H9 (cell line): ENCODE measurements around the gene KLHDC8A. TPM values are rescaled to one million over a fixed set of nuclear protein-coding genes. Genes with fewer than 3 reads are reported as not detected.

ENCODE experiments used
- DNase-seq: peaks from one replicate; pipeline ENCODE4 v3.0.0-alpha.2; 2017
- H2AFZ ChIP-seq: one replicate; pipeline ENCODE4 v1.6.1; 2013; ENCODE audit warnings: mild to moderate bottlenecking, low read length, control low read depth, moderate library complexity
- H2AK5ac ChIP-seq: 2 replicates; pipeline ENCODE4 v1.6.1; 2013; ENCODE audit warnings: low read length, control low read depth, mixed read lengths; ENCODE audit not compliant: insufficient read length
- H2BK120ac ChIP-seq: one replicate; pipeline ENCODE4 v1.6.1; 2013; ENCODE audit warnings: low read depth, mild to moderate bottlenecking, low read length, control low read depth, inconsistent platforms; ENCODE audit not compliant: poor library complexity, severe bottlenecking
- H2BK12ac ChIP-seq: 2 replicates; pipeline ENCODE4 v1.6.1; 2013; ENCODE audit warnings: low read length, control low read depth, mixed read lengths, low read depth; ENCODE audit not compliant: insufficient read length
- H2BK15ac ChIP-seq: 2 replicates; pipeline ENCODE4 v1.6.1; 2013; ENCODE audit warnings: low read depth, low read length, control low read depth
- H2BK20ac ChIP-seq: one replicate; pipeline ENCODE4 v1.6.1; 2013; ENCODE audit warnings: low read depth, mild to moderate bottlenecking, low read length, control low read depth, inconsistent platforms; ENCODE audit not compliant: poor library complexity, severe bottlenecking
- H2BK5ac ChIP-seq: 2 replicates; pipeline ENCODE4 v1.6.1; 2013; ENCODE audit warnings: low read length, control low read depth, mixed read lengths; ENCODE audit not compliant: insufficient read length
- H3K14ac ChIP-seq: 2 replicates; pipeline ENCODE4 v1.6.1; 2013; ENCODE audit warnings: low read length, control low read depth; ENCODE audit not compliant: insufficient read depth
- H3K18ac ChIP-seq: 2 replicates; pipeline ENCODE4 v1.6.1; 2013; ENCODE audit warnings: low read depth, mild to moderate bottlenecking, mixed read lengths, low read length, control low read depth; ENCODE audit not compliant: insufficient read length
- H3K23ac ChIP-seq: 2 replicates; pipeline ENCODE4 v1.6.1; 2013; ENCODE audit warnings: low read length, control low read depth, mixed read lengths, low read depth; ENCODE audit not compliant: insufficient read length
- H3K23me2 ChIP-seq: 2 replicates; pipeline ENCODE4 v1.6.1; 2013; ENCODE audit warnings: low read depth, mild to moderate bottlenecking, mixed read lengths, low read length, control low read depth; ENCODE audit not compliant: insufficient read length, poor library complexity, severe bottlenecking
- H3K27ac ChIP-seq: 2 replicates; pipeline ENCODE4 v1.5.1; 2013; ENCODE audit warnings: low read length, control low read depth, mixed read lengths, low read depth; ENCODE audit not compliant: insufficient read length
- H3K27me3 ChIP-seq: 2 replicates; pipeline ENCODE4 v1.6.1; 2013; ENCODE audit warnings: low read length, control low read depth, inconsistent platforms; ENCODE audit not compliant: insufficient read depth
- H3K4ac ChIP-seq: 2 replicates; pipeline ENCODE4 v1.6.1; 2013; ENCODE audit warnings: low read depth, mild to moderate bottlenecking, control low read depth, inconsistent platforms, low read length, moderate library complexity
- H3K4me1 ChIP-seq: 2 replicates; pipeline ENCODE4 v1.6.1; 2013; ENCODE audit warnings: low read length, control low read depth, inconsistent platforms; ENCODE audit not compliant: insufficient read depth
- H3K4me2 ChIP-seq: 2 replicates; pipeline ENCODE4 v1.6.1; 2013; ENCODE audit warnings: low read length, control low read depth, mixed read lengths; ENCODE audit not compliant: insufficient read length, insufficient read depth
- H3K56ac ChIP-seq: 2 replicates; pipeline ENCODE4 v1.6.1; 2013; ENCODE audit warnings: low read depth, mild to moderate bottlenecking, mixed read lengths, low read length, control low read depth; ENCODE audit not compliant: insufficient read length
- H3K79me1 ChIP-seq: 2 replicates; pipeline ENCODE4 v1.6.1; 2013; ENCODE audit warnings: low read depth, mild to moderate bottlenecking, moderate library complexity, low read length, control low read depth, inconsistent platforms; ENCODE audit not compliant: insufficient read depth, poor library complexity, severe bottlenecking
- H3K79me2 ChIP-seq: 2 replicates; pipeline ENCODE4 v1.6.1; 2013; ENCODE audit warnings: low read length, control low read depth, inconsistent platforms; ENCODE audit not compliant: insufficient read depth
- H3K9ac ChIP-seq: 2 replicates; pipeline ENCODE4 v1.6.1; 2013; ENCODE audit warnings: low read length, control low read depth, mixed read lengths; ENCODE audit not compliant: insufficient read length; ENCODE audit errors: extremely low read depth
- H3K9me3 ChIP-seq: one replicate; pipeline ENCODE4 v1.6.1; 2013; ENCODE audit warnings: low read depth, low read length, inconsistent platforms; ENCODE audit not compliant: control insufficient read depth
- H3T11ph ChIP-seq: one replicate; pipeline ENCODE4 v1.6.1; 2013; ENCODE audit warnings: mild to moderate bottlenecking, low read length, control low read depth, inconsistent platforms
- H4K20me1 ChIP-seq: one replicate; pipeline ENCODE4 v1.6.1; 2013; ENCODE audit not compliant: control insufficient read depth, insufficient read length, insufficient read depth
- H4K5ac ChIP-seq: 2 replicates; pipeline ENCODE4 v1.6.1; 2013; ENCODE audit warnings: low read depth, mild to moderate bottlenecking, mixed read lengths, low read length, control low read depth; ENCODE audit not compliant: insufficient read length
- H4K8ac ChIP-seq: replicated peaks from 2 replicates; pipeline ENCODE4 v1.6.1; 2013; ENCODE audit warnings: low read length, control low read depth, mixed read lengths, low read depth; ENCODE audit not compliant: insufficient read length
- H4K91ac ChIP-seq: 2 replicates; pipeline ENCODE4 v1.6.1; 2013; ENCODE audit warnings: low read depth, mild to moderate bottlenecking, moderate library complexity, mixed read lengths, low read length, control low read depth; ENCODE audit not compliant: insufficient read length
- H3K27ac Mint-ChIP-seq, 3 experiments: 2 replicates in 2 of 3; 3 replicates in 1 of 3; pipeline ENCODE4 v1.8.0; 2020 to 2021; ENCODE audit warnings: mixed read lengths in 3 of 3, mild to moderate bottlenecking in 1 of 3, moderate library complexity in 1 of 3
- H3K27me3 Mint-ChIP-seq: 2 replicates; pipeline ENCODE4 v1.8.0; 2021; ENCODE audit warnings: low read depth, mild to moderate bottlenecking, moderate library complexity, mixed read lengths
- H3K36me3 Mint-ChIP-seq, 3 experiments: 2 replicates in 2 of 3; 3 replicates in 1 of 3; pipeline ENCODE4 v1.8.0; 2020 to 2021; ENCODE audit warnings: low read depth in 3 of 3, mixed read lengths in 3 of 3; ENCODE audit not compliant: insufficient read depth in 1 of 3
- H3K4me1 Mint-ChIP-seq, 2 experiments: 2 replicates each; pipeline ENCODE4 v1.8.0; 2020; ENCODE audit warnings: mixed read lengths in 2 of 2
- H3K4me3 Mint-ChIP-seq, 2 experiments: 2 replicates in 1 of 2; 3 replicates in 1 of 2; pipeline ENCODE4 v1.8.0; 2020 to 2021; ENCODE audit warnings: mild to moderate bottlenecking in 2 of 2, mixed read lengths in 2 of 2, moderate library complexity in 1 of 2
- H3K9me3 Mint-ChIP-seq, 2 experiments: 2 replicates in 1 of 2; 3 replicates in 1 of 2; pipeline ENCODE4 v1.8.0; 2020; ENCODE audit warnings: mild to moderate bottlenecking in 2 of 2, mixed read lengths in 2 of 2, moderate library complexity in 1 of 2
- WGBS: extraction: QIAGEN DNeasy Blood & Tissue Kit; methylation state at CpG from one replicate; pipeline ENCODE4 v1.1.7; 2013; ENCODE audit warnings: missing lambda C conversion rate, low lambda C conversion rate, mixed read lengths; ENCODE audit not compliant: insufficient read length; ENCODE audit errors: extremely low coverage; 5-methylcytosine and 5-hydroxymethylcytosine counted together
- total RNA-seq: library from RNA; stranded (reverse); gene quantifications from 2 replicates; pipeline ENCODE4 v1.2.1, GENCODE V29; 2021
- TF ChIP-seq, protein P1 (sequence below): fragments of 200-600 bp; sonication (generic); conservative IDR thresholded peaks from 3 replicates; pipeline ENCODE4 v1.8.0; 2021; ENCODE audit warnings: antibody characterized with exemption, mild to moderate bottlenecking

KLHDC8A gene
- total RNA-seq, 1 experiment from 2014 or later, result 0.96 TPM

DNA sequence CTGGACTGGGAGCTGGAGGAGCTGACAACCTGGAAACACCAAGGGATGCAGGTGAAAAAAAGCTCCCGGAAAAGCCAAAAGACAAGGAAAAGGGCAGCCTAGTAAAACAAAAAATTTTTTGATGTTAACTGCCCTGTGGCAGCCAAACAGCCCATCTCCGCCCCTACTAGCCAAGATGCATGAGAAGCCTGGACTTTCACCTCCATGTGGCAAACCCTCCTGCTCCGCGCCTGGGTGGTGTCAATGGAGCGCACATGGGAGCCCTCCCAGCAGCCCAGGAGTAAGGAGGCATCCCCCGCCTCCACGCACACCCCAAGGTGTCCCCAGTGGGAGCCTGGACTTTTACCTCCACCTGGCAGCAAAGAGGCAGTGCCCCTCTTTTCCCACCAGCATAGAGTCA is 34.7 kb upstream of the KLHDC8A start:
- no peaks in the 10 kb centered on the region for H3K9me3 ChIP-seq
- no peak overlapping the region for H3T11ph ChIP-seq
- no peak overlapping the region for H3K4ac ChIP-seq
- H3K27ac Mint-ChIP-seq, result no peak overlapping the region
- TF ChIP-seq, protein P1, sequence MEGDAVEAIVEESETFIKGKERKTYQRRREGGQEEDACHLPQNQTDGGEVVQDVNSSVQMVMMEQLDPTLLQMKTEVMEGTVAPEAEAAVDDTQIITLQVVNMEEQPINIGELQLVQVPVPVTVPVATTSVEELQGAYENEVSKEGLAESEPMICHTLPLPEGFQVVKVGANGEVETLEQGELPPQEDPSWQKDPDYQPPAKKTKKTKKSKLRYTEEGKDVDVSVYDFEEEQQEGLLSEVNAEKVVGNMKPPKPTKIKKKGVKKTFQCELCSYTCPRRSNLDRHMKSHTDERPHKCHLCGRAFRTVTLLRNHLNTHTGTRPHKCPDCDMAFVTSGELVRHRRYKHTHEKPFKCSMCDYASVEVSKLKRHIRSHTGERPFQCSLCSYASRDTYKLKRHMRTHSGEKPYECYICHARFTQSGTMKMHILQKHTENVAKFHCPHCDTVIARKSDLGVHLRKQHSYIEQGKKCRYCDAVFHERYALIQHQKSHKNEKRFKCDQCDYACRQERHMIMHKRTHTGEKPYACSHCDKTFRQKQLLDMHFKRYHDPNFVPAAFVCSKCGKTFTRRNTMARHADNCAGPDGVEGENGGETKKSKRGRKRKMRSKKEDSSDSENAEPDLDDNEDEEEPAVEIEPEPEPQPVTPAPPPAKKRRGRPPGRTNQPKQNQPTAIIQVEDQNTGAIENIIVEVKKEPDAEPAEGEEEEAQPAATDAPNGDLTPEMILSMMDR, result no peak
- H2AFZ ChIP-seq, result no peak overlapping the region
- no peak overlapping the region for H3K14ac ChIP-seq
- no peak overlapping the region for H3K27ac ChIP-seq
- no peak overlapping the region for H2BK5ac ChIP-seq
- H4K8ac ChIP-seq, result no peak overlapping the region
- no peak overlapping the region for H2BK20ac ChIP-seq
- H3K4me1 ChIP-seq, result no peaks in the 10 kb centered on the region
- no peak overlapping the region for H3K4me3 Mint-ChIP-seq
- no peak overlapping the region for H2BK120ac ChIP-seq
- H2BK15ac ChIP-seq, result no peak overlapping the region
- H3K36me3 Mint-ChIP-seq, result no peaks in the 10 kb centered on the region
- DNase-seq, result no peak
- no CpG with 5 or more reads among the region's 7 CpGs for WGBS
- no peak overlapping the region for H4K5ac ChIP-seq
- no peak overlapping the region for H3K23ac ChIP-seq
- H3K4me1 Mint-ChIP-seq, result no peaks in the 10 kb centered on the region
- no peak overlapping the region for H2BK12ac ChIP-seq
- H3K9ac ChIP-seq, result no peak overlapping the region
- H3K27me3 Mint-ChIP-seq, result peaks cover 5% of the 10 kb centered on the region
- no peaks in the 10 kb centered on the region for H3K79me1 ChIP-seq
- no peak overlapping the region for H3K18ac ChIP-seq
- H3K4me2 ChIP-seq, result no peak overlapping the region
- H3K79me2 ChIP-seq, result no peaks in the 10 kb centered on the region; the same call in 1 of the 2 replicates
- H3K9me3 Mint-ChIP-seq, result peaks cover 2 to 3% of the 10 kb centered on the region in 2 experiments; a peak in 2 of 5 replicates
- H3K23me2 ChIP-seq, result no peaks in the 10 kb centered on the region
- H3K56ac ChIP-seq, result no peak overlapping the region
- no peaks in the 10 kb centered on the region for H4K20me1 ChIP-seq
- no peak overlapping the region for H4K91ac ChIP-seq
- no peaks in the 10 kb centered on the region for H3K27me3 ChIP-seq
- no peak overlapping the region for H2AK5ac ChIP-seq
